H1 (cell line): ENCODE results near the gene ALG2. TPM values are rescaled to one million over a fixed set of nuclear protein-coding genes. Genes with fewer than 3 reads are reported as not detected.

ENCODE experiments used
- BCL11A ChIP-seq, 2 experiments: IDR thresholded peaks; one replicate each; pipeline ENCODE4 v1.6.1; 2011; ENCODE audit warnings: low read depth in 2 of 2, low read length in 2 of 2, mild to moderate bottlenecking in 2 of 2
- CBX5 ChIP-seq: fragments of 300-800, 300-1000 bp; sonication (generic); IDR thresholded peaks from 2 replicates; pipeline ENCODE4 v1.7.1; 2016; ENCODE audit warnings: antibody characterized with exemption, low read length, low read depth
- GTF2F1 ChIP-seq: IDR thresholded peaks from 2 replicates; pipeline ENCODE4 v1.6.1; 2012; ENCODE audit warnings: low read depth, low read length, improper control_type of control experiment, borderline replicate concordance
- PHF8 ChIP-seq: fragments of 200-600 bp; sonication (generic); conservative IDR thresholded peaks from 2 replicates; pipeline ENCODE4 v1.7.1; 2012; ENCODE audit warnings: low read depth, mild to moderate bottlenecking, inconsistent platforms, low read length, moderate library complexity
- SIN3A ChIP-seq, 2 experiments: IDR thresholded peaks in 1 of 2; conservative IDR thresholded peaks in 1 of 2; 2 replicates each; pipeline ENCODE4 v1.6.1; 2011 to 2012; ENCODE audit warnings: low read length in 2 of 2, improper control_type of control experiment in 1 of 2, low read depth in 1 of 2, mild to moderate bottlenecking in 1 of 2
- TBP ChIP-seq: IDR thresholded peaks from 2 replicates; pipeline ENCODE4 v1.6.1; 2011; ENCODE audit warnings: low read depth, low read length, improper control_type of control experiment
- polyA plus RNA-seq, 7 experiments: library from polyadenylated mRNA; depleted of rRNA in 3 of 7; stranded (reverse) in 5 of 7; unstranded in 2 of 7; fragments of >200 nt in 5 of 7; fragments of 200-250 nt in 2 of 7; gene quantifications; 1 replicate in 5 of 7; 2 replicates in 1 of 7; 4 replicates in 1 of 7; pipeline versions ENCODE4 v1.2.1 to v1.2.3, GENCODE V29; 2011 to 2013; ENCODE audit warnings: missing spikeins in 2 of 7, mixed read lengths in 2 of 7
- total RNA-seq: library from RNA; stranded (reverse); fragmentation: NEBNext Ultra II Directional; extraction: Animal tissue kit (Norgen Biotek cat#: 25700); gene quantifications from 2 replicates; pipeline ENCODE4 v1.2.1, GENCODE V29; 2021
- TF ChIP-seq, protein P1 (sequence below): fragments of 300-600 bp; sonication (generic); IDR thresholded peaks from 2 replicates; pipeline ENCODE4 v1.7.1; 2012; ENCODE audit warnings: low read length, moderate library complexity, mild to moderate bottlenecking, inconsistent platforms; ENCODE audit not compliant: insufficient replicate concordance

The ALG2 gene
- total and polyA plus RNA-seq, 2 of the 8 experiments (the other 6 are each of a cell fraction or from before 2014, with no cell fraction given): 27.1 to 30.7 TPM

DNA sequence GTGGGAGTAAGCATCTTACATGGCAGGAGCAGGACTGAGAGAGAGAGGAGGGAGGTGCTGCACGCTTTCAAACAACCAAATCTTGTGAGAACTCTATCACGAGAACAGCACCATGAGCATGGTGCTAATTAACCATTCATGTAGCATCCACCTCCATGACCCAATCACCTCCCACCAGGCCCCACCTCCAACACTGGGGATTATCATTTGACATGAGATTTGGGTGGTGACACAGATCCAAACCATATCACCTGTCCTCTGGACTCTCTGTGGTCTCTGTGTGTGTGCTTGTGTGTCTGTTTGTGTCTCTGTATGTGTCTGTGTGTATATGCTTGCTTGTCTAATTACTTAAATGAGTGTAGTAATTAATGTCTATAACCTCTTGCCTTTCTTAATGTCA is 31.4 kb upstream of the ALG2 start (continued):
- no peak for TF ChIP-seq GTF2F1
- TF ChIP-seq CBX5: no peak
- no peak for TF ChIP-seq TBP
- TF ChIP-seq PHF8: no peak
- TF ChIP-seq, protein P1, sequence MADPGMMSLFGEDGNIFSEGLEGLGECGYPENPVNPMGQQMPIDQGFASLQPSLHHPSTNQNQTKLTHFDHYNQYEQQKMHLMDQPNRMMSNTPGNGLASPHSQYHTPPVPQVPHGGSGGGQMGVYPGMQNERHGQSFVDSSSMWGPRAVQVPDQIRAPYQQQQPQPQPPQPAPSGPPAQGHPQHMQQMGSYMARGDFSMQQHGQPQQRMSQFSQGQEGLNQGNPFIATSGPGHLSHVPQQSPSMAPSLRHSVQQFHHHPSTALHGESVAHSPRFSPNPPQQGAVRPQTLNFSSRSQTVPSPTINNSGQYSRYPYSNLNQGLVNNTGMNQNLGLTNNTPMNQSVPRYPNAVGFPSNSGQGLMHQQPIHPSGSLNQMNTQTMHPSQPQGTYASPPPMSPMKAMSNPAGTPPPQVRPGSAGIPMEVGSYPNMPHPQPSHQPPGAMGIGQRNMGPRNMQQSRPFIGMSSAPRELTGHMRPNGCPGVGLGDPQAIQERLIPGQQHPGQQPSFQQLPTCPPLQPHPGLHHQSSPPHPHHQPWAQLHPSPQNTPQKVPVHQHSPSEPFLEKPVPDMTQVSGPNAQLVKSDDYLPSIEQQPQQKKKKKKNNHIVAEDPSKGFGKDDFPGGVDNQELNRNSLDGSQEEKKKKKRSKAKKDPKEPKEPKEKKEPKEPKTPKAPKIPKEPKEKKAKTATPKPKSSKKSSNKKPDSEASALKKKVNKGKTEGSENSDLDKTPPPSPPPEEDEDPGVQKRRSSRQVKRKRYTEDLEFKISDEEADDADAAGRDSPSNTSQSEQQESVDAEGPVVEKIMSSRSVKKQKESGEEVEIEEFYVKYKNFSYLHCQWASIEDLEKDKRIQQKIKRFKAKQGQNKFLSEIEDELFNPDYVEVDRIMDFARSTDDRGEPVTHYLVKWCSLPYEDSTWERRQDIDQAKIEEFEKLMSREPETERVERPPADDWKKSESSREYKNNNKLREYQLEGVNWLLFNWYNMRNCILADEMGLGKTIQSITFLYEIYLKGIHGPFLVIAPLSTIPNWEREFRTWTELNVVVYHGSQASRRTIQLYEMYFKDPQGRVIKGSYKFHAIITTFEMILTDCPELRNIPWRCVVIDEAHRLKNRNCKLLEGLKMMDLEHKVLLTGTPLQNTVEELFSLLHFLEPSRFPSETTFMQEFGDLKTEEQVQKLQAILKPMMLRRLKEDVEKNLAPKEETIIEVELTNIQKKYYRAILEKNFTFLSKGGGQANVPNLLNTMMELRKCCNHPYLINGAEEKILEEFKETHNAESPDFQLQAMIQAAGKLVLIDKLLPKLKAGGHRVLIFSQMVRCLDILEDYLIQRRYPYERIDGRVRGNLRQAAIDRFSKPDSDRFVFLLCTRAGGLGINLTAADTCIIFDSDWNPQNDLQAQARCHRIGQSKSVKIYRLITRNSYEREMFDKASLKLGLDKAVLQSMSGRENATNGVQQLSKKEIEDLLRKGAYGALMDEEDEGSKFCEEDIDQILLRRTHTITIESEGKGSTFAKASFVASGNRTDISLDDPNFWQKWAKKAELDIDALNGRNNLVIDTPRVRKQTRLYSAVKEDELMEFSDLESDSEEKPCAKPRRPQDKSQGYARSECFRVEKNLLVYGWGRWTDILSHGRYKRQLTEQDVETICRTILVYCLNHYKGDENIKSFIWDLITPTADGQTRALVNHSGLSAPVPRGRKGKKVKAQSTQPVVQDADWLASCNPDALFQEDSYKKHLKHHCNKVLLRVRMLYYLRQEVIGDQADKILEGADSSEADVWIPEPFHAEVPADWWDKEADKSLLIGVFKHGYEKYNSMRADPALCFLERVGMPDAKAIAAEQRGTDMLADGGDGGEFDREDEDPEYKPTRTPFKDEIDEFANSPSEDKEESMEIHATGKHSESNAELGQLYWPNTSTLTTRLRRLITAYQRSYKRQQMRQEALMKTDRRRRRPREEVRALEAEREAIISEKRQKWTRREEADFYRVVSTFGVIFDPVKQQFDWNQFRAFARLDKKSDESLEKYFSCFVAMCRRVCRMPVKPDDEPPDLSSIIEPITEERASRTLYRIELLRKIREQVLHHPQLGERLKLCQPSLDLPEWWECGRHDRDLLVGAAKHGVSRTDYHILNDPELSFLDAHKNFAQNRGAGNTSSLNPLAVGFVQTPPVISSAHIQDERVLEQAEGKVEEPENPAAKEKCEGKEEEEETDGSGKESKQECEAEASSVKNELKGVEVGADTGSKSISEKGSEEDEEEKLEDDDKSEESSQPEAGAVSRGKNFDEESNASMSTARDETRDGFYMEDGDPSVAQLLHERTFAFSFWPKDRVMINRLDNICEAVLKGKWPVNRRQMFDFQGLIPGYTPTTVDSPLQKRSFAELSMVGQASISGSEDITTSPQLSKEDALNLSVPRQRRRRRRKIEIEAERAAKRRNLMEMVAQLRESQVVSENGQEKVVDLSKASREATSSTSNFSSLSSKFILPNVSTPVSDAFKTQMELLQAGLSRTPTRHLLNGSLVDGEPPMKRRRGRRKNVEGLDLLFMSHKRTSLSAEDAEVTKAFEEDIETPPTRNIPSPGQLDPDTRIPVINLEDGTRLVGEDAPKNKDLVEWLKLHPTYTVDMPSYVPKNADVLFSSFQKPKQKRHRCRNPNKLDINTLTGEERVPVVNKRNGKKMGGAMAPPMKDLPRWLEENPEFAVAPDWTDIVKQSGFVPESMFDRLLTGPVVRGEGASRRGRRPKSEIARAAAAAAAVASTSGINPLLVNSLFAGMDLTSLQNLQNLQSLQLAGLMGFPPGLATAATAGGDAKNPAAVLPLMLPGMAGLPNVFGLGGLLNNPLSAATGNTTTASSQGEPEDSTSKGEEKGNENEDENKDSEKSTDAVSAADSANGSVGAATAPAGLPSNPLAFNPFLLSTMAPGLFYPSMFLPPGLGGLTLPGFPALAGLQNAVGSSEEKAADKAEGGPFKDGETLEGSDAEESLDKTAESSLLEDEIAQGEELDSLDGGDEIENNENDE: no peak
- no peak for TF ChIP-seq SIN3A (conservative IDR thresholded peaks at IDR 0.05 in 1 of 2, IDR thresholded peaks at IDR 0.05 in 1 of 2; ENCODE audit: low read depth in 1 of 2, low read length in 2 of 2)
- no peak for TF ChIP-seq BCL11A (IDR thresholded peaks at IDR 0.05; ENCODE audit: low read depth in 2 of 2, low read length in 2 of 2)
